PC-9 (cell line): ENCODE results near the gene OR8K3. TPM values are rescaled to one million over a fixed set of nuclear protein-coding genes. Genes with fewer than 3 reads are reported as not detected.

Experiments
- BruUV-seq: library from RNA; stranded (reverse); fragments of 400-500 nt; replicated peaks from 2 replicates; lab custom pipeline; 2021; lab: Mats Ljungman, UMichigan
- CTCF ChIA-PET: fragments of 300-600 bp; sonication (Branson Sonifier 250); formaldehyde crosslinking; loops from one replicate; lab custom pipeline; 2022; ENCODE audit warnings: antibody characterized with exemption; lab: Charles Lee
- POLR2A ChIA-PET: fragments of 300-600 bp; sonication (Branson Sonifier 250); formaldehyde crosslinking; loops from one replicate; lab custom pipeline; 2022; ENCODE audit warnings: antibody characterized with exemption; ENCODE audit not compliant: unreplicated experiment; lab: Charles Lee
- DNase-seq, 2 experiments: peaks; one replicate each; pipeline versions ENCODE4 v3.0.0 to v3.0.0-alpha.2; 2015 to 2022; ENCODE audit warnings: mixed read lengths in 1 of 2
- H2AFZ ChIP-seq: fragments of 200-600 bp; sonication (generic); 2 replicates; pipeline ENCODE4 v1.8.1; 2017; ENCODE audit warnings: antibody characterized with exemption
- H3F3A ChIP-seq: fragments of 200-600 bp; sonication (generic); 2 replicates; pipeline ENCODE4 v1.8.1; 2017; ENCODE audit warnings: antibody characterized with exemption, mild to moderate bottlenecking, low read depth; ENCODE audit not compliant: insufficient read depth
- H3K27ac ChIP-seq: fragments of 200-600 bp; sonication (generic); 2 replicates; pipeline ENCODE4 v1.6.1; 2016; ENCODE audit warnings: mixed run types
- H3K27me3 ChIP-seq: fragments of 200-600 bp; sonication (generic); 2 replicates; pipeline ENCODE4 v1.6.1; 2016; ENCODE audit warnings: low read depth, mixed run types; ENCODE audit not compliant: insufficient read depth
- H3K36me3 ChIP-seq: fragments of 200-600 bp; sonication (generic); 2 replicates; pipeline ENCODE4 v1.6.1; 2016; ENCODE audit warnings: low read depth, mixed run types
- H3K4me1 ChIP-seq: fragments of 200-600 bp; sonication (generic); replicated peaks from 2 replicates; pipeline ENCODE4 v1.6.1; 2016; ENCODE audit warnings: mixed run types; ENCODE audit not compliant: insufficient read depth
- H3K4me2 ChIP-seq: fragments of 200-600 bp; sonication (generic); 2 replicates; pipeline ENCODE4 v1.6.1; 2017; ENCODE audit warnings: mixed run types
- H3K4me3 ChIP-seq: fragments of 200-600 bp; sonication (generic); 2 replicates; pipeline ENCODE4 v1.6.1; 2016; ENCODE audit warnings: mixed run types
- H3K79me2 ChIP-seq: fragments of 200-600 bp; sonication (generic); 2 replicates; pipeline ENCODE4 v1.6.1; 2017; ENCODE audit warnings: low read depth, mixed run types
- H3K9me2 ChIP-seq: fragments of 200-600 bp; sonication (generic); 2 replicates; pipeline ENCODE4 v1.8.1; 2017; ENCODE audit warnings: mild to moderate bottlenecking; ENCODE audit not compliant: insufficient read depth
- H3K9me3 ChIP-seq: fragments of 200-600 bp; sonication (generic); 2 replicates; pipeline ENCODE4 v1.8.1; 2016; ENCODE audit warnings: low read depth; ENCODE audit not compliant: insufficient read depth
- H4K20me1 ChIP-seq: fragments of 200-600 bp; sonication (generic); 2 replicates; pipeline ENCODE4 v1.8.1; 2017; ENCODE audit not compliant: insufficient read depth
- CTCF ChIP-seq: fragments of 200-600 bp; sonication (generic); conservative IDR thresholded peaks from 2 replicates; pipeline ENCODE4 v1.6.1; 2017; ENCODE audit warnings: mixed run types, antibody characterized with exemption, mild to moderate bottlenecking, moderate library complexity
- EZH2 ChIP-seq: fragments of 200-600 bp; sonication (generic); IDR thresholded peaks from 2 replicates; pipeline ENCODE4 v1.8.0; 2017; ENCODE audit warnings: antibody characterized with exemption, low read depth
- intact Hi-C: fragments of 100-400 bp; cut with micrococcal nuclease; formaldehyde crosslinking; loops from one replicate; pipeline ENCODE4 v1.10.0; 2022; ENCODE audit not compliant: unreplicated experiment
- total RNA-seq: library from RNA; stranded (reverse); gene quantifications from 2 replicates; pipeline ENCODE4 v1.2.3, GENCODE V29; 2021

Gene OR8K3
- total RNA-seq, 1 experiment from 2014 or later = not detected

GRCh38 chr11:56292154-56292553 lies 22.8 kb upstream of the OR8K3 start, which contains the start of gene OR8H1:
OR8H1 (minus strand) TSS chr11:56292254; CDS start chr11:56291062, 1,192 bp downstream.
- POLR2A ChIA-PET = no interaction called here
- Histone ChIP-seq H3K36me3 (no peaks in the 10 kb centered on the region), H3K4me3 (no peak within 1 kb of the TSS), H2AFZ (no peak within 1 kb of the TSS), H3K4me2 (no peak within 1 kb of the TSS), H3K27me3 (0 out of 2 replicates have a peak, but pooled peaks cover 3% of the 10 kb centered on the region), H3K4me1 (no peaks in the 10 kb centered on the region), H3K27ac (no peak within 1 kb of the TSS), H3F3A (no peaks in the 10 kb centered on the region), H3K9me2 (no peaks in the 10 kb centered on the region; the same call in 1 of the 2 replicates), H4K20me1 (no peaks in the 10 kb centered on the region), H3K9me3 (no peaks in the 10 kb centered on the region), H3K79me2 (no peaks in the 10 kb centered on the region)
- no peak for DNase-seq
- TF ChIP-seq EZH2 (no peak), CTCF (no peak)
- intact Hi-C loops = no loop called here
- BruUV-seq = no TSS peak
- CTCF ChIA-PET = no interaction called here

- H3K4me1 ChIP-seq = no peaks in the 10 kb centered on the region
- H3K9me2 ChIP-seq = no peaks in the 10 kb centered on the region
- no peak for TF ChIP-seq CTCF
- TF ChIP-seq EZH2 = no peak
- no peaks in the 10 kb centered on the region for H3K36me3 ChIP-seq
- H3F3A ChIP-seq = no peaks in the 10 kb centered on the region
- 0 out of 2 replicates have a peak, but pooled peaks cover 3% of the 10 kb centered on the region for H3K27me3 ChIP-seq
- intact Hi-C loops = no loop called here
- no peak overlapping the region for H3K4me3 ChIP-seq
- ChIA-PET POLR2A (no interaction called here), CTCF (no interaction called here)
- BruUV-seq = no TSS peak
- no peak overlapping the region for H3K27ac ChIP-seq
- H3K9me3 ChIP-seq = no peaks in the 10 kb centered on the region
- no peak overlapping the region for H2AFZ ChIP-seq
- H4K20me1 ChIP-seq = no peaks in the 10 kb centered on the region
- H3K79me2 ChIP-seq = no peaks in the 10 kb centered on the region
- no peak overlapping the region for H3K4me2 ChIP-seq
- no peak for DNase-seq
Measured at GRCh38 chr11:56296898-56297297, 18.0 kb upstream of the OR8K3 start.

GRCh38 chr11:56307836-56308235 lies 7.1 kb upstream of the OR8K3 start:
- H3K4me3 ChIP-seq = no peak overlapping the region
- H3K27ac ChIP-seq = no peak overlapping the region
- no peak overlapping the region for H2AFZ ChIP-seq
- no peaks in the 10 kb centered on the region for H3K9me3 ChIP-seq
- no peaks in the 10 kb centered on the region for H3K36me3 ChIP-seq
- DNase-seq = no peak
- TF ChIP-seq EZH2 (no peak), CTCF (no peak)
- BruUV-seq = no TSS peak
- no peak overlapping the region for H3K4me2 ChIP-seq
- H3K79me2 ChIP-seq = no peaks in the 10 kb centered on the region
- POLR2A ChIA-PET = no interaction called here
- H3K4me1 ChIP-seq = no peaks in the 10 kb centered on the region
- no peaks in the 10 kb centered on the region for H4K20me1 ChIP-seq
- H3K27me3 ChIP-seq = no peaks in the 10 kb centered on the region
- intact Hi-C loops = no loop called here
- CTCF ChIA-PET = no interaction called here
- no peaks in the 10 kb centered on the region for H3K9me2 ChIP-seq
- H3F3A ChIP-seq = no peaks in the 10 kb centered on the region
